GM18517 (cell line): ENCODE results near the gene TEX48.

Experiments
- ATAC-seq: cut with Tn5 transposase; IDR thresholded peaks from one replicate; pipeline ENCODE4 v1.9.1; 2021; ENCODE audit warnings: mild to moderate bottlenecking, moderate library complexity; ENCODE audit not compliant: unreplicated experiment

TEX48 gene

DNA sequence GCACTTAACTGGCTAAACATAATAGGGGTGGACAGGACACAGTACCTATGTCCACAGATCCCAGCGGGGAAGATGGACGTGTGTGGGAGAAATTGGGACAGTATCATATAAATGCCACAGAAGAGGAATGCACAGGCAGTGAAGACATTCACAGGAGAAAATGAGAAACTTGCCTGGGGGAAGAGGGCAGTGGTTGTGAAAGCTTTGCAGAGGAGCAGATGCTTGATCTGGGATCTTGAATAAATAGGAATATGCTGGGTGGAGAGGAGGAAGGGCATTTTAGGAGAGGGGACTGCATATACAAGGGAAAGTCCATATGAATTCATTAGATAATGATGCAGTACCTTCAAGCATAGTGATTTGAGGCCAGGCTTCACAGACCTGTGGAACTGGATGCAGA lies 57.3 kb downstream of the TEX48 start:
- ATAC-seq: no peak

DNA sequence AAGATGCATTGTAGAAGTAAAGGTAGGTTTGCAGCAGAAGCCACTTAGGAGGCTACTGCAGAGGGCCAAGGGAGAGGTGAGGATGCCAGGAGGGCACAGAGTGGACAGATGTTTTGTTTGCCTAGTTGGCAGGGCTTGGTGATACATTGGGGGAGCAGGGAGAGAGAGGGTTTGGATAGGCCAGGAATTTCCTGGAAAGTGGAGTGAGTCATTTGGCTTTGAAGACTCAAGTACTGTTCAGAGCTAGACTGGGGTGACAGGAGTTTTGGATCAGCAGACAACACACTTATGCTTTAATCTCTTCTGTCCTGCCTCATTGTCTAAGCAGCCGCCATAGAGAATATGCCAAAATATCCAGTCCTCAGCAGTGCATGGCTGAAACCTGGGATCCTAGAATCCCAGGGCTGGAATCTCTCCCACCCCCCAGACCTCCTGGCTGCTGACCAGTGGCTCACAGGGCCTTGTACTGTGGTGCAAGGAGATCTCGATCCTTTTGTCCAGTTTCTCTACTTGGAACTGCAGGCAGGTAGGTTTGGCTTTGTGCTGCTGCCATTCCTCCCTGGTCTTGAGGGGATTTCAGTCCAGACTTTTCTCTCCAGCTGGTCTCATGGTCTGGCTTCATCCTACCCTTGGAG lies 59.9 kb downstream of the TEX48 start:
- ATAC-seq: no peak

DNA sequence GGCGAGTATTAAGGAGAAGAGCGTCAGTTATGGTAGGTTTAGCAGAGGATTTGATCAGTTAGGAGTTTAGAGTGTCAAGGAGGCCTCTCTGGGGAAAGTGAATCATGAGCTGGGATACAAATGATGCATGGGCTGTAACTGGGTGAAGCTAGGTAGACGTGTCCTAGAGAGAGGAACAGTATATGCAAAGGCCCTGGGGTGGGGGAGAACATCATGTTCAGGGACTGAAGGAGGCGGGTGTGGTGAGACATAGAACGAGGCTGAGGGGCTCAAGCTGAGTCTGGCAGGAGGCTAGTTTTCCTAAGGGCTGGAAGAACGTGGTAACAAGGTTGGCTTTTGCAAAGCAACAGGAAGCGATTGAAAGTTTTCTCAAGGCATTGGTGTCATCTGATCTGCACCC lies 60.4 kb downstream of the TEX48 start:
- no peak for ATAC-seq

DNA sequence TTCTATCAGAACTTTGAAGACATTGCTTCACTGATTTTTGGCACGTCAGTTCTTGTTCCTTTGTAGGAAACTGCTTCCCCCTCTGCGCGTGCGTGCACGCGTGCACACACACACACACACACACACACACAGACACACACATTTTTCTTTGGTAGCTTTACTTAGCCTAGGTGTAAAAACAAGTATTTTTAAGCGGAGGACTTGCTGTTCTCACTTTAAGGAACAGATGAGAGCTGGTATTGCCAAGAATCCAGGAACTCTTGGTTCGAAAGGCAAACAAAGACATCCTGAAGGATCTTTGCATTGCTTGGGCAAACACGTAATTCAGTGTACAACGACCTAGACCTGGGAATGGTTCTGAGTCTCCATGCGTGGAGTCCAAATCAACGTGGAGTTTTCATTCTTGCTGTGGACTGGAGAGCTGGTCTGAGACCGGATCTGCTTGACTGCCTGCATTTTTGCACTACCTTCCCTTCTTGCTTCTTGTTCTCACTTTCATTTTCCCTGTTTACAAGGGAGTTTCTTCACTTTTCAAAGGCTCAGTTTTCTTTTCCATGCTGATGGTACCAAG lies 62.7 kb downstream of the TEX48 start:
- ATAC-seq: peak; percentile 51

- ATAC-seq: peak; percentile 67
These were observed 65.1 kb downstream of the TEX48 start for GRCh38 chr9:114616684-114617520.
